ENCODE measurements around the gene GALNS. TPM values are rescaled to one million over a fixed set of nuclear protein-coding genes. Genes with fewer than 3 reads are reported as not detected.
"Not testable (repeated sequence)": the region's sequence is repeated elsewhere in the genome, so short reads cannot be mapped to it uniquely, and the experiment has no call there.

GALNS gene
- total RNA-seq, 1 experiment from 2014 or later, result 29.5 TPM

DNA sequence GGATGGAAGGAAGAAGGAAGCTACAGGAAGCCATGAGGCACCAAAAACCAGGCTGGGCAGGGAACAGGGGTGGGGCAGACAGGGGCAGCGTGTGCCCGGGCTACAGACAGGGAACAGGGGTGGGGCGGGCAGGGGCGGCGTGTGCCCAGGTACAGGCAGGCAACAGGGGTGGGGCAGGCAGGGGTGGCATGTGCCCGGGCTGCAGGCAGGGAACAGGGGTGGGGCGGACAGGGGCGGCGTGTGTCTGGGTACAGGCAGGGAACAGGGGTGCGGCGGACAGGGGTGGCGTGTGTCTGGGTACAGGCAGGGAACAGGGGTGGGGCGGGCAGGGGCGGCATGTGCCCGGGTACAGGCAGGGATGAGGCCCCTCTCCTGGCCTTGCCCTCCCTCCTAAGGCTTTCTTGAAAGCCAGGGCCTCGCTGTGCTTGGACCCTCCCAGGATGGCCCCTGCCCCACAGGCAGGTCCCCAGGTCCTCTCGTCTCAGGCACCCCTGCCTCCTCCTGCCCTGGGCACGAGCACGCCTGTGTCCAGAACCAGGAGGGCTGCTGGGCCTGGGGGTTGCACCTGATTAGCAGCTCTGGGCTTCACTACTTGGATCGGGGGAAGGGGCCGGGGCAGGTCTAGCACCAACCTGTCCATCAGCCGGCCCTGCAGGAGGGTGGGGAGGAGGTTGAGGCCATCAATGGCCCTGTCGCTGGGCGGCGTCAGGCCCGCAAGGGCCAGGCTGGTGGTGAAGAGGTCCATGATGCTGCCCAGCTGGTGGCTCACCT is 30.5 kb downstream of the GALNS start:
- ATAC-seq, result no peak
- POLR2A ChIA-PET, result no interaction called here
- no peaks in the 10 kb centered on the region for H3K36me3 Mint-ChIP-seq

GRCh38 chr16:88825146-88825545 is 31.6 kb downstream of the GALNS start:
- no peaks in the 10 kb centered on the region for H3K36me3 Mint-ChIP-seq
- ATAC-seq (no peak), DNase-seq (ENCODE audit: low spot score) (no peak)
- no peak overlapping the region for H3K4me3 Mint-ChIP-seq
- no peaks in the 10 kb centered on the region for H3K9me3 Mint-ChIP-seq
- TF ChIP-seq, protein P1, sequence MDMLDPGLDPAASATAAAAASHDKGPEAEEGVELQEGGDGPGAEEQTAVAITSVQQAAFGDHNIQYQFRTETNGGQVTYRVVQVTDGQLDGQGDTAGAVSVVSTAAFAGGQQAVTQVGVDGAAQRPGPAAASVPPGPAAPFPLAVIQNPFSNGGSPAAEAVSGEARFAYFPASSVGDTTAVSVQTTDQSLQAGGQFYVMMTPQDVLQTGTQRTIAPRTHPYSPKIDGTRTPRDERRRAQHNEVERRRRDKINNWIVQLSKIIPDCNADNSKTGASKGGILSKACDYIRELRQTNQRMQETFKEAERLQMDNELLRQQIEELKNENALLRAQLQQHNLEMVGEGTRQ (CRISPR knock-in tag; IDR thresholded peaks at IDR 0.05), result no peak
- TF ChIP-seq ZMAT4 (CRISPR knock-in tag; IDR thresholded peaks at IDR 0.05) (no peak), NFE2L1 (CRISPR knock-in tag; IDR thresholded peaks at IDR 0.05) (no peak), GABPB1 (CRISPR knock-in tag; IDR thresholded peaks at IDR 0.05) (no peak), SOX15 (CRISPR knock-in tag; IDR thresholded peaks at IDR 0.05) (no peak), TCF7 (CRISPR knock-in tag; IDR thresholded peaks at IDR 0.05; ENCODE audit: low read depth) (no peak), HMGA2 (CRISPR knock-in tag; IDR thresholded peaks at IDR 0.05) (no peak), PRRX2 (CRISPR knock-in tag; IDR thresholded peaks at IDR 0.05) (no peak), ZNF416 (CRISPR knock-in tag; IDR thresholded peaks at IDR 0.05) (no peak)
- TF ChIP-seq, protein P2, sequence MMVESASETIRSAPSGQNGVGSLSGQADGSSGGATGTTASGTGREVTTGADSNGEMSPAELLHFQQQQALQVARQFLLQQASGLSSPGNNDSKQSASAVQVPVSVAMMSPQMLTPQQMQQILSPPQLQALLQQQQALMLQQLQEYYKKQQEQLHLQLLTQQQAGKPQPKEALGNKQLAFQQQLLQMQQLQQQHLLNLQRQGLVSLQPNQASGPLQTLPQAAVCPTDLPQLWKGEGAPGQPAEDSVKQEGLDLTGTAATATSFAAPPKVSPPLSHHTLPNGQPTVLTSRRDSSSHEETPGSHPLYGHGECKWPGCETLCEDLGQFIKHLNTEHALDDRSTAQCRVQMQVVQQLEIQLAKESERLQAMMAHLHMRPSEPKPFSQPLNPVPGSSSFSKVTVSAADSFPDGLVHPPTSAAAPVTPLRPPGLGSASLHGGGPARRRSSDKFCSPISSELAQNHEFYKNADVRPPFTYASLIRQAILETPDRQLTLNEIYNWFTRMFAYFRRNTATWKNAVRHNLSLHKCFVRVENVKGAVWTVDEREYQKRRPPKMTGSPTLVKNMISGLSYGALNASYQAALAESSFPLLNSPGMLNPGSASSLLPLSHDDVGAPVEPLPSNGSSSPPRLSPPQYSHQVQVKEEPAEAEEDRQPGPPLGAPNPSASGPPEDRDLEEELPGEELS (CRISPR knock-in tag; IDR thresholded peaks at IDR 0.05), result no peak
- TF ChIP-seq, protein P3, sequence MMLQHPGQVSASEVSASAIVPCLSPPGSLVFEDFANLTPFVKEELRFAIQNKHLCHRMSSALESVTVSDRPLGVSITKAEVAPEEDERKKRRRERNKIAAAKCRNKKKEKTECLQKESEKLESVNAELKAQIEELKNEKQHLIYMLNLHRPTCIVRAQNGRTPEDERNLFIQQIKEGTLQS (CRISPR knock-in tag; conservative IDR thresholded peaks at IDR 0.05), result no peak
- H3K27ac Mint-ChIP-seq, result no peak overlapping the region
- H3K27me3 Mint-ChIP-seq (ENCODE audit: low read depth), result no peaks in the 10 kb centered on the region
- POLR2A ChIA-PET, result no interaction called here
- CTCF ChIA-PET, result no interaction called here
- H3K4me1 Mint-ChIP-seq, result no peaks in the 10 kb centered on the region

More for the DNA sequence above, 30.5 kb downstream of the GALNS start:
- DNase-seq (ENCODE audit: low spot score), result no peak
- no peak for TF ChIP-seq ZNF263 (CRISPR knock-in tag; IDR thresholded peaks at IDR 0.05; ENCODE audit: low read depth)
- no peaks in the 10 kb centered on the region for H3K9me3 Mint-ChIP-seq
- no peak overlapping the region for H3K27ac Mint-ChIP-seq
- no peaks in the 10 kb centered on the region for H3K4me1 Mint-ChIP-seq
- no peaks in the 10 kb centered on the region for H3K27me3 Mint-ChIP-seq (ENCODE audit: low read depth)
- CTCF ChIA-PET, result interaction anchor here (0.6 to 1.7 kb wide), 4 partner anchors 10 to 89 kb away, joined by 3 to 7 read pairs (median 4); no protein-coding TSS in a partner anchor
- no peak overlapping the region for H3K4me3 Mint-ChIP-seq

- Mint-ChIP-seq H3K9me3 (no peaks in the 10 kb centered on the region), H3K27me3 (ENCODE audit: low read depth) (no peaks in the 10 kb centered on the region), H3K4me3 (no peak overlapping the region), H3K36me3 (no peaks in the 10 kb centered on the region), H3K27ac (no peak overlapping the region), H3K4me1 (no peaks in the 10 kb centered on the region)
- CTCF ChIA-PET, result interaction anchor here (1.1 kb wide), 1 partner anchor 343 kb away, joined by 3 read pairs; no protein-coding TSS in a partner anchor
- DNase-seq (ENCODE audit: low spot score) (no peak), ATAC-seq (no peak)
- POLR2A ChIA-PET, result no interaction called here
- TF ChIP-seq, protein P4, sequence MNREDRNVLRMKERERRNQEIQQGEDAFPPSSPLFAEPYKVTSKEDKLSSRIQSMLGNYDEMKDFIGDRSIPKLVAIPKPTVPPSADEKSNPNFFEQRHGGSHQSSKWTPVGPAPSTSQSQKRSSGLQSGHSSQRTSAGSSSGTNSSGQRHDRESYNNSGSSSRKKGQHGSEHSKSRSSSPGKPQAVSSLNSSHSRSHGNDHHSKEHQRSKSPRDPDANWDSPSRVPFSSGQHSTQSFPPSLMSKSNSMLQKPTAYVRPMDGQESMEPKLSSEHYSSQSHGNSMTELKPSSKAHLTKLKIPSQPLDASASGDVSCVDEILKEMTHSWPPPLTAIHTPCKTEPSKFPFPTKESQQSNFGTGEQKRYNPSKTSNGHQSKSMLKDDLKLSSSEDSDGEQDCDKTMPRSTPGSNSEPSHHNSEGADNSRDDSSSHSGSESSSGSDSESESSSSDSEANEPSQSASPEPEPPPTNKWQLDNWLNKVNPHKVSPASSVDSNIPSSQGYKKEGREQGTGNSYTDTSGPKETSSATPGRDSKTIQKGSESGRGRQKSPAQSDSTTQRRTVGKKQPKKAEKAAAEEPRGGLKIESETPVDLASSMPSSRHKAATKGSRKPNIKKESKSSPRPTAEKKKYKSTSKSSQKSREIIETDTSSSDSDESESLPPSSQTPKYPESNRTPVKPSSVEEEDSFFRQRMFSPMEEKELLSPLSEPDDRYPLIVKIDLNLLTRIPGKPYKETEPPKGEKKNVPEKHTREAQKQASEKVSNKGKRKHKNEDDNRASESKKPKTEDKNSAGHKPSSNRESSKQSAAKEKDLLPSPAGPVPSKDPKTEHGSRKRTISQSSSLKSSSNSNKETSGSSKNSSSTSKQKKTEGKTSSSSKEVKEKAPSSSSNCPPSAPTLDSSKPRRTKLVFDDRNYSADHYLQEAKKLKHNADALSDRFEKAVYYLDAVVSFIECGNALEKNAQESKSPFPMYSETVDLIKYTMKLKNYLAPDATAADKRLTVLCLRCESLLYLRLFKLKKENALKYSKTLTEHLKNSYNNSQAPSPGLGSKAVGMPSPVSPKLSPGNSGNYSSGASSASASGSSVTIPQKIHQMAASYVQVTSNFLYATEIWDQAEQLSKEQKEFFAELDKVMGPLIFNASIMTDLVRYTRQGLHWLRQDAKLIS (CRISPR knock-in tag; IDR thresholded peaks at IDR 0.05; ENCODE audit: borderline replicate concordance), result no peak
- no peak for TF ChIP-seq ZBTB21 (CRISPR knock-in tag; IDR thresholded peaks at IDR 0.05; ENCODE audit: borderline replicate concordance)
- TF ChIP-seq, protein P5, sequence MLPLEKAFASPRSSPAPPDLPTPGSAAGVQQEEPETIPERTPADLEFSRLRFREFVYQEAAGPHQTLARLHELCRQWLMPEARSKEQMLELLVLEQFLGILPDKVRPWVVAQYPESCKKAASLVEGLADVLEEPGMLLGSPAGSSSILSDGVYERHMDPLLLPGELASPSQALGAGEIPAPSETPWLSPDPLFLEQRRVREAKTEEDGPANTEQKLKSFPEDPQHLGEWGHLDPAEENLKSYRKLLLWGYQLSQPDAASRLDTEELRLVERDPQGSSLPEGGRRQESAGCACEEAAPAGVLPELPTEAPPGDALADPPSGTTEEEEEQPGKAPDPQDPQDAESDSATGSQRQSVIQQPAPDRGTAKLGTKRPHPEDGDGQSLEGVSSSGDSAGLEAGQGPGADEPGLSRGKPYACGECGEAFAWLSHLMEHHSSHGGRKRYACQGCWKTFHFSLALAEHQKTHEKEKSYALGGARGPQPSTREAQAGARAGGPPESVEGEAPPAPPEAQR (CRISPR knock-in tag; IDR thresholded peaks at IDR 0.05), result no peak
These were observed 32.3 kb downstream of the GALNS start for GRCh38 chr16:88824256-88825077.

DNA sequence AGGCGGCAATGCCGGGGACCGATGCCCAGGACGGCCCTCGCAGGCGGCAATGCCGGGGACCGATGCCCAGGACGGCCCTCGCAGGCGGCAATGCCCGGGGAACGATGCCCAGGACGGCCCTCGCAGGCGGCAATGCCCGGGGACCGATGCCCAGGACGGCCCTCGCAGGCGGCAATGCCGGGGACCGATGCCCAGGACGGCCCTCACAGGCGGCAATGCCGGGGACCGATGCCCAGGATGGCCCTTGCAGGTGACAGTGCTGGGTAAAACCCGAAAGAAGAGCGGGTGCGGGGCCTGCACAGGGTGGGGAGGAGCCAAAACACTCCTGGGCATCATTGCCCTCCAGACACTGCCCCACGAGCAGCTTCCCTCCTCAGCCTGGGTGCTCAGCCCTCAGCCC is 33.1 kb downstream of the GALNS start:
- ATAC-seq; DNase-seq (ENCODE audit: low spot score); H3K9me3 Mint-ChIP-seq; POLR2A ChIA-PET; H3K27ac Mint-ChIP-seq; H3K4me3 Mint-ChIP-seq; H3K36me3 Mint-ChIP-seq; H3K4me1 Mint-ChIP-seq; H3K27me3 Mint-ChIP-seq (ENCODE audit: low read depth): not testable (repeated sequence)
- CTCF ChIA-PET, result interaction anchor here (1.1 kb wide), 1 partner anchor 344 kb away, joined by 3 read pairs; no protein-coding TSS in a partner anchor
